K562 (cell line): ENCODE results near the gene MLKL. TPM values are rescaled to one million over a fixed set of nuclear protein-coding genes. Genes with fewer than 3 reads are reported as not detected.

Source experiments
- ATAC-seq: fragments of 200-7000 bp; cut with Tn5 transposase; 3 replicates; pipeline ENCODE4 v1.9.1; 2020; ENCODE audit warnings: moderate library complexity
- BruUV-seq: library from RNA; stranded (reverse); fragments of 400-500 nt; replicated peaks from 2 replicates; lab custom pipeline; 2021; lab: Mats Ljungman, UMichigan
- CTCF ChIA-PET: fragments of 300-600 bp; formaldehyde crosslinking; extraction: SDS; loops from one replicate; lab custom pipeline; 2021; ENCODE audit warnings: low intra/inter-chr PET ratio; lab: Yijun Ruan, JAX
- POLR2A ChIA-PET: fragments of 300-600, 350-650 bp; sonication (Branson Sonifier 250); formaldehyde crosslinking; extraction: SDS; loops from one replicate; lab custom pipeline; 2021; ENCODE audit warnings: antibody characterized with exemption, inconsistent platforms; lab: Yijun Ruan, JAX
- DNase-seq, 4 experiments: peaks; one replicate each; pipeline versions ENCODE4 v3.0.0 to v3.0.0-alpha.2; 2011 to 2018; ENCODE audit warnings: low spot score in 3 of 4, mixed read lengths in 3 of 4; ENCODE audit errors: extremely low read depth in 1 of 4
- FAIRE-seq: peaks from 2 replicates; lab custom pipeline; 2011; peaks lifted over from hg19 to GRCh38; lab: Jason Lieb, UNC
- H2AFZ ChIP-seq: 2 replicates; pipeline ENCODE4 v1.6.0; 2011; ENCODE audit warnings: low read depth, low read length, control low read depth, inconsistent platforms
- H3K27ac ChIP-seq: fragments of 200-600 bp; 3 replicates; pipeline ENCODE4 v1.8.0; 2011; ENCODE audit warnings: low read depth, mild to moderate bottlenecking, control low read depth, inconsistent platforms, low read length, moderate library complexity, mixed read lengths; ENCODE audit errors: extremely low read depth
- H3K27me3 ChIP-seq, 2 experiments: fragments of 300-600 bp in 1 of 2; 2 replicates in 1 of 2; 3 replicates in 1 of 2; pipeline versions ENCODE4 v1.6.0 to v1.8.0; 2011; ENCODE audit warnings: inconsistent platforms in 2 of 2, low read length in 2 of 2, mild to moderate bottlenecking in 1 of 2, mixed read lengths in 1 of 2, moderate library complexity in 1 of 2; ENCODE audit not compliant: control insufficient read depth in 2 of 2, insufficient read depth in 2 of 2
- H3K36me3 ChIP-seq: fragments of 300-600 bp; 3 replicates; pipeline ENCODE4 v1.8.0; 2011; ENCODE audit warnings: mild to moderate bottlenecking, low read length, inconsistent platforms; ENCODE audit not compliant: control insufficient read depth, insufficient read depth
- H3K4me1 ChIP-seq, 2 experiments: fragments of 200-600 bp in 1 of 2; replicated peaks in 1 of 2; 2 replicates in 1 of 2; 3 replicates in 1 of 2; pipeline versions ENCODE4 v1.5.1 to v1.8.0; 2011; ENCODE audit warnings: inconsistent platforms in 2 of 2, low read length in 2 of 2, mild to moderate bottlenecking in 1 of 2, mixed read lengths in 1 of 2, moderate library complexity in 1 of 2; ENCODE audit not compliant: control insufficient read depth in 2 of 2, insufficient read depth in 2 of 2
- H3K4me2 ChIP-seq: 2 replicates; pipeline ENCODE4 v1.6.1; 2011; ENCODE audit warnings: low read length, control low read depth, inconsistent platforms, mixed read lengths; ENCODE audit not compliant: insufficient read depth
- H3K4me3 ChIP-seq: fragments of 200-600 bp; sonication (generic), shearing (Covaris generic); 2 replicates; pipeline ENCODE4 v1.5.1; 2016; ENCODE audit warnings: control low read depth, inconsistent platforms
- H3K79me2 ChIP-seq: fragments of 200-600 bp; 3 replicates; pipeline ENCODE4 v1.8.0; 2011; ENCODE audit warnings: low read length, inconsistent platforms; ENCODE audit not compliant: control insufficient read depth, insufficient read depth
- H3K9ac ChIP-seq, 2 experiments: 2 replicates each; pipeline versions ENCODE4 v1.6.0 to v1.6.1; 2011; ENCODE audit warnings: low read depth in 2 of 2, low read length in 2 of 2, control low read depth in 1 of 2, inconsistent platforms in 1 of 2, mild to moderate bottlenecking in 1 of 2, mixed read lengths in 1 of 2; ENCODE audit not compliant: insufficient read depth in 1 of 2
- H3K9me1 ChIP-seq: one replicate; pipeline ENCODE4 v1.6.0; 2011; ENCODE audit warnings: inconsistent platforms, mild to moderate bottlenecking, low read length, moderate library complexity; ENCODE audit not compliant: control insufficient read depth, insufficient read depth
- H3K9me3 ChIP-seq: replicated peaks from 2 replicates; pipeline ENCODE4 v1.5.1; 2011; ENCODE audit warnings: low read depth, low read length, inconsistent platforms; ENCODE audit not compliant: control insufficient read depth, insufficient read depth
- H4K20me1 ChIP-seq: replicated peaks from 2 replicates; pipeline ENCODE4 v1.6.1; 2011; ENCODE audit warnings: low read length, inconsistent platforms, mixed read lengths; ENCODE audit not compliant: control insufficient read depth, insufficient read depth
- PHF21A ChIP-seq: fragments of 450-650 bp; IDR thresholded peaks from 2 replicates; pipeline ENCODE4 v1.6.1; 2017; ENCODE audit warnings: low read depth, borderline replicate concordance
- RBFOX2 ChIP-seq: fragments of 200-400 bp; formaldehyde crosslinking; IDR thresholded peaks from 2 replicates; pipeline ENCODE4 v1.6.1; 2017; ENCODE audit warnings: low read depth, mild to moderate bottlenecking, low read length, moderate library complexity
- TARDBP ChIP-seq: fragments of 450-650 bp; IDR thresholded peaks from 2 replicates; pipeline ENCODE4 v1.6.1; 2016
- WGBS: fragments of 100-300 bp; shearing (Covaris generic); methylation state at CpG from one replicate; pipeline ENCODE4 v1.1.6; 2016; ENCODE audit warnings: low coverage, mixed read lengths; ENCODE audit not compliant: insufficient coverage; ENCODE audit errors: missing lambda C conversion rate; 5-methylcytosine and 5-hydroxymethylcytosine counted together
- in situ Hi-C: fragments of 300-500 bp; cut with MboI; formaldehyde crosslinking; loops from 4 replicates; pipeline ENCODE4 v1.15.0; 2018; ENCODE audit warnings: inconsistent platforms, mixed read lengths
- intact Hi-C: fragments of 100-400 bp; cut with micrococcal nuclease; formaldehyde crosslinking; loops from 2 replicates; pipeline ENCODE4 v1.14.2; 2022
- polyA plus RNA-seq, 8 experiments: library from polyadenylated mRNA; depleted of rRNA in 4 of 8; stranded (reverse) in 5 of 8; unstranded in 3 of 8; fragments of >200 nt; fragmentation: Nextera tagmentation in 2 of 8; fragmentation: Illumina TruSeq in 1 of 8; extraction: Ambion mirVana in 2 of 8; extraction: Trizol in 1 of 8; gene quantifications; 2 replicates each; pipeline versions ENCODE4 v1.2.1 to v1.2.3, GENCODE V29; 2011 to 2014; ENCODE audit warnings: inconsistent platforms in 1 of 8, missing spikeins in 1 of 8
- total RNA-seq, 7 experiments: library from RNA; depleted of rRNA in 6 of 7; stranded (reverse); fragments of >200 nt in 6 of 7; fragmentation: Illumina TruSeq in 2 of 7; extraction: Trizol in 2 of 7; gene quantifications; 2 replicates each; pipeline versions ENCODE4 v1.2.1 to v1.2.3, GENCODE V29; 2011 to 2021; ENCODE audit warnings: low replicate concordance in 1 of 7
- TF ChIP-seq, protein P1 (sequence below): fragments of 250-450 bp; sonication (Bioruptor Pico); IDR thresholded peaks from 2 replicates; pipeline ENCODE4 v1.4.0; 2020; ENCODE audit warnings: mild to moderate bottlenecking
- TF ChIP-seq, protein P2 (sequence below): fragments of 250-450 bp; sonication (Bioruptor Pico); IDR thresholded peaks from 2 replicates; pipeline ENCODE4 v1.9.0; 2021; ENCODE audit warnings: mild to moderate bottlenecking, inconsistent platforms
- TF ChIP-seq, protein P3 (sequence below): fragments of 450-650 bp; formaldehyde crosslinking; IDR thresholded peaks from 2 replicates; pipeline ENCODE4 v1.4.0; 2020; ENCODE audit warnings: mild to moderate bottlenecking, mixed read lengths
- TF ChIP-seq, protein P4 (sequence below): fragments of 450-650 bp; IDR thresholded peaks from 2 replicates; pipeline ENCODE4 v1.6.1; 2018; ENCODE audit not compliant: partially characterized antibody
- TF ChIP-seq, protein P5 (sequence below): fragments of 200-800 bp; sonication (Bioruptor generic); IDR thresholded peaks from 2 replicates; pipeline ENCODE4 v1.6.1; 2017; ENCODE audit warnings: missing genetic modification characterization, missing compliant biosample characterization
- TF ChIP-seq, protein P6 (sequence below): fragments of 450-650 bp; formaldehyde crosslinking; IDR thresholded peaks from 2 replicates; pipeline ENCODE4 v1.4.0; 2022; ENCODE audit warnings: mild to moderate bottlenecking, moderate library complexity

Gene MLKL
- total and polyA plus RNA-seq, 9 of the 15 experiments (the other 6 are each of a cell fraction or from before 2014, with no cell fraction given): 1.6 to 6.1 (median 4.8) TPM

DNA sequence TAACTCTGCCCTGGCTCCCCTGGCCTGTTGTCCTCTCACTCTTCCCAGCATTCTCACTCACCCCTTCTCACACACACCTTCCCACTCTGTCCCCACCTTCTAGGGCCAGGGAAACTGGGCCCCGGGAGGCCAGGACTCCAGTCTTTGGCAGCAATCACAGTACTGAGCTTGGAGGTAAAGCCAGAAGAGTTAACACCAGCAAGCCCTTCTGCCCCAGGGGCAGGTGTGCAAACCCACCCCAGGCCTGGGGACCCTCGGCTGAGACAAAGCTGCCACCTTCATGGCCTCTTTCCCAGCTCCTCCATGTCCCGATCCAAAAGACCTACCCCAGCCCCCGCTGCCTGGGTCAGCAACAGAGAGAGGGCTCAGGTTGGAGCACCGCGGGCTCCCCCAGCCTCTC lies 36.9 kb upstream of the MLKL start:
- no peak for FAIRE-seq
- Histone ChIP-seq H3K9me3 (no peaks in the 10 kb centered on the region), H2AFZ (no peak overlapping the region), H3K9ac (0 out of 4 replicates have a peak overlapping the region, but pooled peaks of 1 of the 2 experiments have one; percentile 28), H3K79me2 (no peaks in the 10 kb centered on the region), H3K27me3 (peaks cover 13 to 73% of the 10 kb centered on the region in 2 experiments; a peak in 4 of 5 replicates), H3K27ac (no peak overlapping the region), H3K4me3 (no peak overlapping the region), H4K20me1 (no peaks in the 10 kb centered on the region; the same call in 1 of the 2 replicates), H3K36me3 (no peaks in the 10 kb centered on the region), H3K4me2 (no peak overlapping the region), H3K4me1 (peaks cover 5 to 30% of the 10 kb centered on the region in 2 experiments; a peak in 3 of 5 replicates), H3K9me1 (no peaks in the 10 kb centered on the region)
- intact Hi-C loops (no loop called here), in situ Hi-C loops (no loop called here)
- no peak for ATAC-seq
- DNase-seq: no peak
- BruUV-seq: no TSS peak
- ChIA-PET CTCF (no interaction called here), POLR2A (interaction anchor here (0.8 to 1.9 kb wide), 2 partner anchors 13 to 37 kb away, joined by 3 to 5 read pairs; partner anchors contain the start of gene FA2H)
- 5% methylated on average over 6 of the region's 6 CpGs for WGBS
- TF ChIP-seq, protein P1, sequence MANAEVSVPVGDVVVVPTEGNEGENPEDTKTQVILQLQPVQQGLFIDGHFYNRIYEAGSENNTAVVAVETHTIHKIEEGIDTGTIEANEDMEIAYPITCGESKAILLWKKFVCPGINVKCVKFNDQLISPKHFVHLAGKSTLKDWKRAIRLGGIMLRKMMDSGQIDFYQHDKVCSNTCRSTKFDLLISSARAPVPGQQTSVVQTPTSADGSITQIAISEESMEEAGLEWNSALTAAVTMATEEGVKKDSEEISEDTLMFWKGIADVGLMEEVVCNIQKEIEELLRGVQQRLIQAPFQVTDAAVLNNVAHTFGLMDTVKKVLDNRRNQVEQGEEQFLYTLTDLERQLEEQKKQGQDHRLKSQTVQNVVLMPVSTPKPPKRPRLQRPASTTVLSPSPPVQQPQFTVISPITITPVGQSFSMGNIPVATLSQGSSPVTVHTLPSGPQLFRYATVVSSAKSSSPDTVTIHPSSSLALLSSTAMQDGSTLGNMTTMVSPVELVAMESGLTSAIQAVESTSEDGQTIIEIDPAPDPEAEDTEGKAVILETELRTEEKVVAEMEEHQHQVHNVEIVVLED (CRISPR knock-in tag): no peak
- TF ChIP-seq RBFOX2 (no peak), TARDBP (no peak), PHF21A (no peak)
- TF ChIP-seq, protein P2, sequence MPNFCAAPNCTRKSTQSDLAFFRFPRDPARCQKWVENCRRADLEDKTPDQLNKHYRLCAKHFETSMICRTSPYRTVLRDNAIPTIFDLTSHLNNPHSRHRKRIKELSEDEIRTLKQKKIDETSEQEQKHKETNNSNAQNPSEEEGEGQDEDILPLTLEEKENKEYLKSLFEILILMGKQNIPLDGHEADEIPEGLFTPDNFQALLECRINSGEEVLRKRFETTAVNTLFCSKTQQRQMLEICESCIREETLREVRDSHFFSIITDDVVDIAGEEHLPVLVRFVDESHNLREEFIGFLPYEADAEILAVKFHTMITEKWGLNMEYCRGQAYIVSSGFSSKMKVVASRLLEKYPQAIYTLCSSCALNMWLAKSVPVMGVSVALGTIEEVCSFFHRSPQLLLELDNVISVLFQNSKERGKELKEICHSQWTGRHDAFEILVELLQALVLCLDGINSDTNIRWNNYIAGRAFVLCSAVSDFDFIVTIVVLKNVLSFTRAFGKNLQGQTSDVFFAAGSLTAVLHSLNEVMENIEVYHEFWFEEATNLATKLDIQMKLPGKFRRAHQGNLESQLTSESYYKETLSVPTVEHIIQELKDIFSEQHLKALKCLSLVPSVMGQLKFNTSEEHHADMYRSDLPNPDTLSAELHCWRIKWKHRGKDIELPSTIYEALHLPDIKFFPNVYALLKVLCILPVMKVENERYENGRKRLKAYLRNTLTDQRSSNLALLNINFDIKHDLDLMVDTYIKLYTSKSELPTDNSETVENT (CRISPR knock-in tag): no peak
- TF ChIP-seq, protein P3, sequence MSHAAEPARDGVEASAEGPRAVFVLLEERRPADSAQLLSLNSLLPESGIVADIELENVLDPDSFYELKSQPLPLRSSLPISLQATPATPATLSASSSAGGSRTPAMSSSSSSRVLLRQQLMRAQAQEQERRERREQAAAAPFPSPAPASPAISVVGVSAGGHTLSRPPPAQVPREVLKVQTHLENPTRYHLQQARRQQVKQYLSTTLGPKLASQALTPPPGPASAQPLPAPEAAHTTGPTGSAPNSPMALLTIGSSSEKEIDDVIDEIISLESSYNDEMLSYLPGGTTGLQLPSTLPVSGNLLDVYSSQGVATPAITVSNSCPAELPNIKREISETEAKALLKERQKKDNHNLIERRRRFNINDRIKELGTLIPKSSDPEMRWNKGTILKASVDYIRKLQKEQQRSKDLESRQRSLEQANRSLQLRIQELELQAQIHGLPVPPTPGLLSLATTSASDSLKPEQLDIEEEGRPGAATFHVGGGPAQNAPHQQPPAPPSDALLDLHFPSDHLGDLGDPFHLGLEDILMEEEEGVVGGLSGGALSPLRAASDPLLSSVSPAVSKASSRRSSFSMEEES (CRISPR knock-in tag): no peak
- TF ChIP-seq, protein P4, sequence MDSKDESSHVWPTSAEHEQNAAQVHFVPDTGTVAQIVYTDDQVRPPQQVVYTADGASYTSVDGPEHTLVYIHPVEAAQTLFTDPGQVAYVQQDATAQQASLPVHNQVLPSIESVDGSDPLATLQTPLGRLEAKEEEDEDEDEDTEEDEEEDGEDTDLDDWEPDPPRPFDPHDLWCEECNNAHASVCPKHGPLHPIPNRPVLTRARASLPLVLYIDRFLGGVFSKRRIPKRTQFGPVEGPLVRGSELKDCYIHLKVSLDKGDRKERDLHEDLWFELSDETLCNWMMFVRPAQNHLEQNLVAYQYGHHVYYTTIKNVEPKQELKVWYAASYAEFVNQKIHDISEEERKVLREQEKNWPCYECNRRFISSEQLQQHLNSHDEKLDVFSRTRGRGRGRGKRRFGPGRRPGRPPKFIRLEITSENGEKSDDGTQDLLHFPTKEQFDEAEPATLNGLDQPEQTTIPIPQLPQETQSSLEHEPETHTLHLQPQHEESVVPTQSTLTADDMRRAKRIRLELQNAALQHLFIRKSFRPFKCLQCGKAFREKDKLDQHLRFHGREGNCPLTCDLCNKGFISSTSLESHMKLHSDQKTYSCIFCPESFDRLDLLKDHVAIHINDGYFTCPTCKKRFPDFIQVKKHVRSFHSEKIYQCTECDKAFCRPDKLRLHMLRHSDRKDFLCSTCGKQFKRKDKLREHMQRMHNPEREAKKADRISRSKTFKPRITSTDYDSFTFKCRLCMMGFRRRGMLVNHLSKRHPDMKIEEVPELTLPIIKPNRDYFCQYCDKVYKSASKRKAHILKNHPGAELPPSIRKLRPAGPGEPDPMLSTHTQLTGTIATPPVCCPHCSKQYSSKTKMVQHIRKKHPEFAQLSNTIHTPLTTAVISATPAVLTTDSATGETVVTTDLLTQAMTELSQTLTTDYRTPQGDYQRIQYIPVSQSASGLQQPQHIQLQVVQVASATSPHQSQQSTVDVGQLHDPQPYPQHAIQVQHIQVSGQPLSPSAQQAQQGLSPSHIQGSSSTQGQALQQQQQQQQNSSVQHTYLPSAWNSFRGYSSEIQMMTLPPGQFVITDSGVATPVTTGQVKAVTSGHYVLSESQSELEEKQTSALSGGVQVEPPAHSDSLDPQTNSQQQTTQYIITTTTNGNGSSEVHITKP: no peak
- TF ChIP-seq, protein P5, sequence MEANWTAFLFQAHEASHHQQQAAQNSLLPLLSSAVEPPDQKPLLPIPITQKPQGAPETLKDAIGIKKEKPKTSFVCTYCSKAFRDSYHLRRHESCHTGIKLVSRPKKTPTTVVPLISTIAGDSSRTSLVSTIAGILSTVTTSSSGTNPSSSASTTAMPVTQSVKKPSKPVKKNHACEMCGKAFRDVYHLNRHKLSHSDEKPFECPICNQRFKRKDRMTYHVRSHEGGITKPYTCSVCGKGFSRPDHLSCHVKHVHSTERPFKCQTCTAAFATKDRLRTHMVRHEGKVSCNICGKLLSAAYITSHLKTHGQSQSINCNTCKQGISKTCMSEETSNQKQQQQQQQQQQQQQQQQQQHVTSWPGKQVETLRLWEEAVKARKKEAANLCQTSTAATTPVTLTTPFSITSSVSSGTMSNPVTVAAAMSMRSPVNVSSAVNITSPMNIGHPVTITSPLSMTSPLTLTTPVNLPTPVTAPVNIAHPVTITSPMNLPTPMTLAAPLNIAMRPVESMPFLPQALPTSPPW (CRISPR knock-in tag): no peak
- TF ChIP-seq, protein P6, sequence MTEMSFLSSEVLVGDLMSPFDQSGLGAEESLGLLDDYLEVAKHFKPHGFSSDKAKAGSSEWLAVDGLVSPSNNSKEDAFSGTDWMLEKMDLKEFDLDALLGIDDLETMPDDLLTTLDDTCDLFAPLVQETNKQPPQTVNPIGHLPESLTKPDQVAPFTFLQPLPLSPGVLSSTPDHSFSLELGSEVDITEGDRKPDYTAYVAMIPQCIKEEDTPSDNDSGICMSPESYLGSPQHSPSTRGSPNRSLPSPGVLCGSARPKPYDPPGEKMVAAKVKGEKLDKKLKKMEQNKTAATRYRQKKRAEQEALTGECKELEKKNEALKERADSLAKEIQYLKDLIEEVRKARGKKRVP: no peak
